ENCODE measurements around the gene SREBF2.

DNA sequence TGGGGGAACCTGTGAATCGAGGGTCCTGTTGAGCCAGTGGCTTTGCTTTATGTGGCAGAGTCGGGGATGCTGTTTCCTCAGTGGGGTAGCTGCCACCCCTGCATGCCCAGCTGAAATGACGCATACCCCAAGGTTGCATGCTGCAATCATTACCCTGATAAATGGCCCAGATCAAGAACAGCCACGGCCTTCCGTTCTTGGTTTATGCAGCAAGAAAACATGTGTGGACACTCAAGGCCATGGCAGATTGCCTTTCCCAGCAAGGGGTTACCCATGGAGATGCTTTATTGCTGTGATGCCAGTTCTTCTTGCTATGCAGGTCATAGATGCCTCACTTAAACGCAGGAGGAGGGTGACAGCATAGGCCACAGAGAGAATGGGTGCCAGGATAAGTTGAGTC lies 14.3 kb upstream of the SREBF2 start:
- TF ChIP-seq, protein P1, sequence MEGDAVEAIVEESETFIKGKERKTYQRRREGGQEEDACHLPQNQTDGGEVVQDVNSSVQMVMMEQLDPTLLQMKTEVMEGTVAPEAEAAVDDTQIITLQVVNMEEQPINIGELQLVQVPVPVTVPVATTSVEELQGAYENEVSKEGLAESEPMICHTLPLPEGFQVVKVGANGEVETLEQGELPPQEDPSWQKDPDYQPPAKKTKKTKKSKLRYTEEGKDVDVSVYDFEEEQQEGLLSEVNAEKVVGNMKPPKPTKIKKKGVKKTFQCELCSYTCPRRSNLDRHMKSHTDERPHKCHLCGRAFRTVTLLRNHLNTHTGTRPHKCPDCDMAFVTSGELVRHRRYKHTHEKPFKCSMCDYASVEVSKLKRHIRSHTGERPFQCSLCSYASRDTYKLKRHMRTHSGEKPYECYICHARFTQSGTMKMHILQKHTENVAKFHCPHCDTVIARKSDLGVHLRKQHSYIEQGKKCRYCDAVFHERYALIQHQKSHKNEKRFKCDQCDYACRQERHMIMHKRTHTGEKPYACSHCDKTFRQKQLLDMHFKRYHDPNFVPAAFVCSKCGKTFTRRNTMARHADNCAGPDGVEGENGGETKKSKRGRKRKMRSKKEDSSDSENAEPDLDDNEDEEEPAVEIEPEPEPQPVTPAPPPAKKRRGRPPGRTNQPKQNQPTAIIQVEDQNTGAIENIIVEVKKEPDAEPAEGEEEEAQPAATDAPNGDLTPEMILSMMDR (IDR thresholded peaks at IDR 0.05): no peak
- TF ChIP-seq EZH2 (IDR thresholded peaks at IDR 0.05; ENCODE audit: borderline replicate concordance, insufficient read depth, low read depth, low read length, poor library complexity, severe bottlenecking): no peak
